ENCODE measurements around the gene SFT2D1. TPM values are rescaled to one million over a fixed set of nuclear protein-coding genes. Genes with fewer than 3 reads are reported as not detected.

Gene SFT2D1
- polyA plus RNA-seq, 3 donors = 48.1 to 166 (median 140) TPM

DNA sequence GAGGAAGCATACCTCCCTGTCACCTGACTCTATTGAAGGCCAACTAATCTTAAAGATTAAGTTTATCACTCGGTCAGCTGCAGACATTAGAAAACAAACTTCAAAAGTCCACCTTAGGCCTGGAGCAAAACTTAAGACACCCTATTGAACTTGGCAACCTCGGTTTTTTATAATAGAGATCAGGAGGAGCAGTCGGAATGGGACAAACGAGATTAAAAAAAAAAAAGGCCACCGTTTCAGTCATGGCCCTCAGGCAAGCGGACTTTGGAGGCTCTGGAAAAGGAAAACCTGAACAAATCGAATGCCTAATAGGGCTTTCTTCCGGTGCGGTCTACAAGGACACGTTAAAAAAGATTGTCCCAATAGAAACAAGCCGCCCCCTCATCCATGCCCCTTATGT is 26.9 kb downstream of the SFT2D1 start:
- Histone ChIP-seq H3K4me1 (ENCODE audit: control insufficient read depth in 1 of 2, insufficient read depth in 2 of 2, low read length in 2 of 2) (no peaks in the 10 kb centered on the region), H3K9me3 (replicated peaks in 1 of 2; ENCODE audit: control insufficient read depth in 1 of 2, insufficient read depth in 1 of 2, low read length in 2 of 2) (no peaks in the 10 kb centered on the region), H3K36me3 (replicated peaks in 1 of 2; ENCODE audit: control insufficient read depth in 1 of 2, insufficient read depth in 2 of 2, low read length in 2 of 2) (peaks cover 10 to 17% of the 10 kb centered on the region in 2 donors), H3K9ac (ENCODE audit: insufficient read depth, low read length, poor library complexity, severe bottlenecking) (no peak overlapping the region), H3K27ac (ENCODE audit: low read depth in 1 of 2, low read length in 2 of 2) (no peak overlapping the region), H4K20me1 (ENCODE audit: insufficient read depth, low read length) (peaks cover 6% of the 10 kb centered on the region), H3K79me2 (ENCODE audit: insufficient read depth, low read length) (no peaks in the 10 kb centered on the region), H3K4me2 (replicated peaks; ENCODE audit: extremely low read depth, low read length, poor library complexity, severe bottlenecking) (no peak overlapping the region), H3K27me3 (ENCODE audit: control insufficient read depth in 2 of 2, insufficient read depth in 2 of 2, low read length in 2 of 2) (peaks cover 0 to 2% of the 10 kb centered on the region in 2 donors), H2AFZ (ENCODE audit: insufficient read depth, low read depth, low read length, poor library complexity, severe bottlenecking) (no peak overlapping the region), H3K4me3 (replicated peaks in 1 of 3; ENCODE audit: low read depth in 2 of 3, low read length in 3 of 3) (no peak overlapping the region)
- DNase-seq = no peak
- Mint-ChIP-seq H3K27me3 (ENCODE audit: low read depth in 3 of 3) (peaks cover 4 to 11% (median 11%) of the 10 kb centered on the region in 3 donors), H3K9me3 (peaks cover 0 to 3% (median 0%) of the 10 kb centered on the region in 7 donors), H3K4me3 (no peak overlapping the region), H3K27ac (no peak overlapping the region), H3K4me1 (no peaks in the 10 kb centered on the region), H3K36me3 (peaks cover 13 to 21% of the 10 kb centered on the region in 2 donors)
- TF ChIP-seq, protein P1, sequence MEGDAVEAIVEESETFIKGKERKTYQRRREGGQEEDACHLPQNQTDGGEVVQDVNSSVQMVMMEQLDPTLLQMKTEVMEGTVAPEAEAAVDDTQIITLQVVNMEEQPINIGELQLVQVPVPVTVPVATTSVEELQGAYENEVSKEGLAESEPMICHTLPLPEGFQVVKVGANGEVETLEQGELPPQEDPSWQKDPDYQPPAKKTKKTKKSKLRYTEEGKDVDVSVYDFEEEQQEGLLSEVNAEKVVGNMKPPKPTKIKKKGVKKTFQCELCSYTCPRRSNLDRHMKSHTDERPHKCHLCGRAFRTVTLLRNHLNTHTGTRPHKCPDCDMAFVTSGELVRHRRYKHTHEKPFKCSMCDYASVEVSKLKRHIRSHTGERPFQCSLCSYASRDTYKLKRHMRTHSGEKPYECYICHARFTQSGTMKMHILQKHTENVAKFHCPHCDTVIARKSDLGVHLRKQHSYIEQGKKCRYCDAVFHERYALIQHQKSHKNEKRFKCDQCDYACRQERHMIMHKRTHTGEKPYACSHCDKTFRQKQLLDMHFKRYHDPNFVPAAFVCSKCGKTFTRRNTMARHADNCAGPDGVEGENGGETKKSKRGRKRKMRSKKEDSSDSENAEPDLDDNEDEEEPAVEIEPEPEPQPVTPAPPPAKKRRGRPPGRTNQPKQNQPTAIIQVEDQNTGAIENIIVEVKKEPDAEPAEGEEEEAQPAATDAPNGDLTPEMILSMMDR (IDR thresholded peaks at IDR 0.05) = no peak
- WGBS (ENCODE audit: insufficient coverage) = 90% methylated on average over 5 of the region's 11 CpGs
- intact Hi-C loops (cut with micrococcal nuclease) = no loop called here

DNA sequence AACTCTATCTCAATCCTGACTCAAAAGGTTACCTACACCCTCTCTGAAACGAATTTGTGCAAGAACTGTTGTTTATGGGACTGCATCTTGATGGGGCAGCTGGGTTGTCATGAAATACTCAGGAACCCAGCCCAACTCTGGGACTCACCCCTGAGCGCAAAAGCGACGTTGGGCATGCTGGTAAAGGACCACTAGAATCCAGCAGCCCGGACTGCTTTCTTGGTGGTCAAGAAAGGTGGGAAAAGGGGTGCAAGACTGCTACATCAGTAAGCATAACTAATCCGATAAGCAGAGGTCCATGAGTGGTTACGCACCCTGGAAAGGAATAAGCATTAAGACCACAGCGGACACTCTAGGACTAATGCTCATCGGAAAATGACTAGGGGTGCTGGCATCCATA is 27.9 kb downstream of the SFT2D1 start:
- no peak for DNase-seq
- Histone ChIP-seq H3K4me2 (replicated peaks; ENCODE audit: extremely low read depth, low read length, poor library complexity, severe bottlenecking) (no peak overlapping the region), H3K79me2 (ENCODE audit: insufficient read depth, low read length) (no peaks in the 10 kb centered on the region), H3K36me3 (replicated peaks in 1 of 2; ENCODE audit: control insufficient read depth in 1 of 2, insufficient read depth in 2 of 2, low read length in 2 of 2) (peaks cover 3 to 10% of the 10 kb centered on the region in 2 donors), H3K4me3 (replicated peaks in 1 of 3; ENCODE audit: low read depth in 2 of 3, low read length in 3 of 3) (no peak overlapping the region), H3K27ac (ENCODE audit: low read depth in 1 of 2, low read length in 2 of 2) (no peak overlapping the region), H3K9me3 (replicated peaks in 1 of 2; ENCODE audit: control insufficient read depth in 1 of 2, insufficient read depth in 1 of 2, low read length in 2 of 2) (peaks cover 0 to 5% of the 10 kb centered on the region in 2 donors), H3K9ac (ENCODE audit: insufficient read depth, low read length, poor library complexity, severe bottlenecking) (no peak overlapping the region), H3K4me1 (ENCODE audit: control insufficient read depth in 1 of 2, insufficient read depth in 2 of 2, low read length in 2 of 2) (no peaks in the 10 kb centered on the region), H4K20me1 (ENCODE audit: insufficient read depth, low read length) (peaks cover 6% of the 10 kb centered on the region), H2AFZ (ENCODE audit: insufficient read depth, low read depth, low read length, poor library complexity, severe bottlenecking) (no peak overlapping the region), H3K27me3 (ENCODE audit: control insufficient read depth in 2 of 2, insufficient read depth in 2 of 2, low read length in 2 of 2) (peaks cover 4 to 11% of the 10 kb centered on the region in 2 donors)
- TF ChIP-seq, protein P1 (IDR thresholded peaks at IDR 0.05) = no peak
- Mint-ChIP-seq H3K36me3 (peaks cover 10 to 13% of the 10 kb centered on the region in 2 donors), H3K27ac (no peak overlapping the region), H3K9me3 (peaks cover 0 to 6% (median 0%) of the 10 kb centered on the region in 7 donors), H3K4me3 (no peak overlapping the region), H3K27me3 (ENCODE audit: low read depth in 3 of 3) (peaks cover 14 to 21% (median 21%) of the 10 kb centered on the region in 3 donors), H3K4me1 (no peaks in the 10 kb centered on the region)
- intact Hi-C loops (cut with micrococcal nuclease) = no loop called here
- 93% methylated on average over 5 of the region's 9 CpGs for WGBS (ENCODE audit: insufficient coverage)

Data from CD14-positive monocyte (primary cell).